T follicular helper cell (primary cell): Measurements from ENCODE around the gene TFIP11.
"Not testable (repeated sequence)": the region's sequence is repeated elsewhere in the genome, so short reads cannot be mapped to it uniquely, and the experiment has no call there.

ENCODE experiments used
- DNase-seq: peaks from one replicate; pipeline ENCODE4 v3.0.0-alpha.2; 2020; ENCODE audit warnings: low read depth

TFIP11 gene

DNA sequence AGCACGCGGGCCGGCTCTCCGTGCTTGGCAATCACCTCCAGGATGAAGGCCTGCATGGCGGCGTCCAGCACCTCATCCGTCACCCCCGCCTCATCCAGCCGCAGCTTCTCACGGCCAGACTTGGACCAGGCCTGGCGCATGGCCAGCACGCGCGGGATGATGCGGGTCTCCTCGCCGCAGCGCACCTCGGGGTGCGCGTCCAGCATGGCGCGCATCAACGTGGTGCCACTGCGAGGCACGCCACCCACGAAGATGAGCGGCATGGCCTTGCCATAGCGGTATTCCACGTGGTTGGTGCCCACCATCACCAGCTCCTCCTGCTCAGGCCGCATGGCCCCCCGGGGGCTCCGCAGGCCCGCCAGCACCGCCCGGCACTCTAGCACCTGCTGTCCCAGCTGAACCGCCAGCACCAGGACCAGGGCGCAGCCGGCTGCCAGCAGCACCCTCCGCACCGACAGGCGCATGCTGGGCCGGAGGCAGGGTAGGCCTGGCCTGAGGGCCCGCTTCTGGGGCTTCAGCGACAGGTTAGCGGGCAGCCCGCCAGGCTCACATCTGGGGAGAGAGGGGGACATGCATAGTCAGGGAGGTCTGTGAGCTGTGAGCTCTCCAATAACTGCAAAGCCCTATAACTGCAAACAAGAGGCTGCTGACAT, 29.0 kb upstream of the TFIP11 start:
- DNase-seq, result no peak

DNA sequence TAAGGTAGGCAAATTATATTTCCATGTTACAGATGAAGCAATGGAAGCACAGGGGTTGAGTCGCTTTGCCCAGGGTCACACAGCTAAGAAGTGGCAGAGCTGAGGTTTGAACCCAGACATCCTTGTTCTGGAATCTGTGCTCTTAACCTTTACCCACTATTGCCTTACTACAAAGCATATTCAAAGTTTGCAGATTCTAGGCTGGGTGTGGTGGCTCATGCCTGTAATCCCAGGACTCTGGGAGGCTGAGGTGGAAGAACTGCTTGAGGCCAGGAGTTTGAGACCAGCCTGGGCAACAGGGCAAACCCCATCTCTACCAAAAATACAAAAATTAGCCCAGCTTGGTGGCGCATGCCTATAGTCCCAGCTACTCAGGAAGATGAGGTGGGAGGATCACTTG, 27.8 kb upstream of the TFIP11 start:
- no peak for DNase-seq

DNA sequence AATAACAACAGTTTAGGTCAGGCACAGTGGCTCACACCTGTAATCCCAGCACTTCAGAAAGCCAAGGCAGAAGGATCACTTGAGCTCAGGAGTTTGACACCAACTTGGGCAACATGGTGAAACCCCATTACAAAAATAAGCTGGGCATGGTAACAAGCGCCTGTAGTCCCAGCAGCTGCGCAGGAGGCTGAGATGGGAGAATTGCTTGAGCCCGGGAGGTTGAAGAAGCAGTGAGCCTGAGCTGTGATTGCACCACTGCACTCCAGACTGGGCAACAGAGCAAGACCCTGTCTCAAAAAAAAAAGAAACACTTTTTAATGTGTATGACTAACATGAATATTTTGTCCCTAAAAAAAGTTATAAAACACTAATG, 24.5 kb upstream of the TFIP11 start:
- DNase-seq, result no peak

DNA sequence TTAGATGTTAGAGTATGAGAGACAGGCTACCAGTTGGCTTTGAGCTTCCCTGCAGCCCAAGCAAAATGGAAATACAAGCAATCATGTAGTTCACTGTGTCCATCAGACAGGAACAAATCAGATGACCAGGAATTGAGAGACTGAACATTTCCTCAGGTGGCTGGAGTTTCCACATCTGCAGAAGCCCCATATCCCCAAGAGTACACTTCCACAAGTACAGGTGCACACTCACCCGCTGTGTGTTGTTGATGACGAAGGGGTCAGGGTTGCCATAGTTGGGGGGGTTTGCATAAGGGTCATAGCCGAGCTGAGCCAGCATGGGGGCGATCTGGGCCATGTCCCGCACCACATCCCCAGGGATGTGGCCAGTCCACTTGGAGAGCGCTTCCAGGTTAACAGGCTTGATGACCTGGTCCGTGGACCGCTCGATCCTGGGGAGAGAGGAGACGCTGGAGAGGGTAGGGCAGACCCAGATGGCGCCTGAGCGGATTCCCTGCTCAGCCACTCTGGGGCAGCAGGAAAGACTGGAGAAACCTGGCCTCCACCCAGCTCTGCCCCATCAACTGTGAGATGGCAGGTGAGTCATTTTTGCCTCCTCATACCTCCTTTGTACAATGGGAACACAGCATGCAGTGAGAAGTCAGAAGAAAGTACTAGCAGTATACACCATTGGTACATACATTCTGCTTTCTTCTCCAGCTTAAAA, 23.9 kb upstream of the TFIP11 start:
- no peak for DNase-seq

DNA sequence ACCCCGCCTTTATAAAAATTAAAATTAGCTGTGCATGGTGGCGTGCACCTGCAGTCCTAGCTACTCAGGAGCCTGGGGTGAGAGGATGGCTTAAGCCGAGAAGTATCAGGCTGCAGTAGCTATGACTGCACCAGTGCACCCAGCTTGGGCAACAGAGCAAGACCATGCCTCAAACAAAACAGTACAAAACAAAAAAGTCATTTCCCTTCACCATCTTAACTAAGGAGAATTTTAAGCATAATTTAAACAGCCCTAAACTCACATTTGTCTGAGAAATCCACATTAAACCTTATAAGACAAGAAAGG, 23.3 kb upstream of the TFIP11 start:
- DNase-seq, result no peak

DNA sequence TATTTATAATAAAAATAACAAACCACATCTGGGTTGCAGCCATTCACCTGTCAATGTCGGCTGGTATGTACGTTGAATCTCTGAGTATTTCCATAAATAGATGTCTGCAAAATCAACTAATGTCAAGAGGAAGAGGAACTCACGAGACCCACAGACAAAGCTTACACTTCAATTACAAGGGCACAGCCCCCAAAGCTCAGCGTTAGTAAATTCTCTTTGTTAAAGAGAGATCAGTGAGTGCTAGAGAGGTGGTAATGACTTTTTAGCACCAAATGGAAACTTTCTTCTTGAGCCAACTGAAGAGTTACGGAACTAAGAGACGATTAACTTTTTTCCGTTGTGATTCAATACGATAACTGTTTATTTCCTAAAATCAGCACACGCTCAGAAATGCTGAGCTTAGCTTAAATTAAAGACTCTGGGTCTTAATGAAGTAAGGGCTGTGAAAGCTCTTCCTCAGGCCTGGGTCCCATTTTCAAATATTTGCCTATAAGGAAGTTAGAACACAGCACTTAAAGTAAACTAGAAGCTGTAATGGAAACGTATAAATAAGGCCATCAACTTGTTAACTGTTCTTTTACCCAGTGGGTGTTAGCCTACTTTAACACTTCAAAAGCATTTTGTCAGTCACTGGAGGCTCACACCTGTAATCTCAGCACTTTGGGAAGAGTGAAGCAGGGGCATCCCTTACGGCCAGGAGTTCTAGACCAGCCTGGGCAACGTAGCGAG, 22.8 kb upstream of the TFIP11 start:
- DNase-seq, result no peak

DNA sequence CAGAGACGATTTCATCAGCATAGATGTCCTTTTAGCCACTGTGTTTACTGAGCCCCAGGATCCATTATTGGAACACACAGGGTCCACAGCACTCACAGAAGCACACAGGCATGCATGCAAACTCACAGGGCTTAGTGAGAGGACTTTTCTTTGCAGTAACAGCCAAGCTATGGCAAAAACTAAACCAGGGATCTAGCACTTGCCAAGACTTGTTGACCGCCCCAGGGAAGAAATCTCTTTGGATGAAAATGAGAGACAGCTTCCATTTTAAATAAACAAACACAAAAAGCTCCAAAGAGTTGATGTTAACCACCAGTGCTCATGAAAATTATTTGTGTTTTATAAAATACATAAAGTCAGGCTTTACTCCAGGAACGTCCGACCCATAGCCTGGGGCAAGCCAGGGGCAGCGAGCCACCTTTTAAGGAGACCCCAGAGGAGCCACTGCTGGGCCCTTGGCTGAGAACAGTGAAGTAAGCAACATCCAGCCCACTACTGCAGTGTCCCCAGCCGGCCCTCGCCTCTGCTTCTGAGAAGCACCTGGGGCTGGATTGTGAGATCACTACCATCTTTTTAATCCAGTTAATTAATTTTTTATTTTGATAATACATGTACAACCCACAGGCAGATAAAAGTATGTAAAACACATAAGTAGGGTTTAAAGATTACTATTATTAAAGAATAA, 22.0 kb upstream of the TFIP11 start:
- no peak for DNase-seq

DNA sequence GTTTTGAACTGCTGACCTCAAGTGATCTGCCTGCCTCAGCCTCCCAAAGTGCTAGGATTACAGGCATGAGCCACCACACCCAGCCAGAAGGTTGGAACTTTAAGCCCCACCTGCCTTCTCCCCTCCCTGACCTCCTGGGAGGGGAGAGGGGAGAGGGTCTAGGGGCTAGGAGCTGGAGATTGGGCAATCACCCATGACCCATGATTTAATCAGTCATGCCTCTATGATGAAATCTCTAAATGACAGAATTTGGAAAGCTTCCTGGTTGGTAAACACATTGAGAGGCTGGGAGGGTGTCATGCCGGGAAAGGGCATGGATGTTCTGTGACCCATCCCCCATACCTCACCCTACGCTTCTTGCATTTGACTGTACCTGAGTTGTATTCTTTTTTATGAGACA, 17.1 kb upstream of the TFIP11 start:
- no peak for DNase-seq

DNA sequence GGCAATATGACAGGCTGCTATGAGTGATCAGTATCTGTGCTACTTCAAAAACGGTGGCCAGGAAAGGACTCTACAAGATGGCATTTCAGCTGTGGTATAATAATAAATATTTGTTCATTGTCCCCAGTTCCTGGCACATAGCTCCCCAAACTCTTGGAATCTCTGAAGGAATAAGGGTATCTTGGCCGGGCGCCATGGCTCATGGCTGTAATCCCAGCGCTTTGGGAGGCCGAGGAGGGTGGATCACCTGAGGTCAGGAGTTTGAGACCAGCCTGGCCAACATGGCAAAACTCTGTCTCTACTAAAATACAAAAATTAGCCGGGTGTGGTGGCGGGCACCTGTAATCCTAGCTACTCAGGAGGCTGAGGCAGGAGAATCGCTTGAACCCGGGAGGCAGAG, 16.2 kb upstream of the TFIP11 start:
- DNase-seq, result not testable (repeated sequence)

DNA sequence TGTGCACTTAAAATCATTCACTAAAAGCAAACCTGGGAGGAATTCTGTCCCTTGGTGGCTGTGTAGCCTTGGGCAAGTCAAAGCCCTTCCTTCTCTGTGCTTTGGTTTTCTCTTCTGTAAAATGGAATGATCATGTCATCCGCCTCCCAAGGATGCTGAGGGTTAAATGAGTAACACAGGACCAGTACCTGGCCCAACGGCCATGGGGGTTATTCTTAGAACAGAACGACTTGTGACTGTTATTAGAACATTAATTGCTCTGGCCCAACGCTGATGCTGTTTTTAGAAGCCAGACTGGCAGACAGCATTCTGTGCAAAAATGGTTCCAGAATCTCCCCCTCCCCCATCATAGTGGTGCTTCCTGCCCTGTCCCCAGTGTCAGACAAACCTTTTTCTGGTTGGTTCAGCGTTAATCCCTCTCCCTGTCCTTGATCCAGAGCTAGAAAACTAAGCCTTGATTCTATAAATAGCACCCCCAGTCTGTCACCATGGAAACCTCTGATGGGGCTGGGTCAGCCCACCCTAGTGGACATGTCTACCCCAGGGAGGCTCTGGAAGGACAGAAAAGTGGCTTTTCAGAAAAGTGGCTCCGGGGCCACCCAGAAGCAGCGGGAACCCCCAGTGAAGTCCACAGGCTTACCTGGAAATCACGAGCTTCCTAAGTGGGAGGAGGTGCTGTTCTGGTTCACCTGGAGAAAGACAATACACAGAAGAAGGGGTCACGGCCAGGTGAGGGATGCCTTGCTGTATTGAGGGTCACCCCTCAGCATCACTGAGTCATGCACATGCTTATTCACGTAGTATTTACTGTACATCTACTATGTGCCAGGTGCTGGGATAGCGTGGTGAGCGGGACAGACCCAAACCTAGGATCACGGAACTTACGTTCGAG, 15.5 kb upstream of the TFIP11 start:
- no peak for DNase-seq

DNA sequence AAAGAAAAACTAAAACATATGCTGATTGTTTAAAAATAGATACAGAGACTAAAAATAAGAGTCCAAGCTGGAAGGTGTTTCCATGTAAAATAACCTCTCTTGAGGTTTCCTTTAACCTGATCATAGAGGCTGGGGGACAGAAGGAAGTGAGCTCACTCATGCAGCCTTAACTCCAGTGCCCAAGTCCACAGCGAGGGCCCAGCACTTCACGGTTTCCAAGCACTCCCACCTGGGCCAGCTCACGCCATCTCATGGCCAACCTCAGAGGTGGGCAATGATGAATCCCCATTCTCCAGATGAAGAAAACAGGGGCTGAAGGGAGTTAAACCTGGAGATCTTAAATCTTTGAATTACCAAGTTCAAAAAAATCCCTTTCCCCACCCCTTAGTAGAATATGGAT, 14.9 kb upstream of the TFIP11 start:
- DNase-seq, result no peak

DNA sequence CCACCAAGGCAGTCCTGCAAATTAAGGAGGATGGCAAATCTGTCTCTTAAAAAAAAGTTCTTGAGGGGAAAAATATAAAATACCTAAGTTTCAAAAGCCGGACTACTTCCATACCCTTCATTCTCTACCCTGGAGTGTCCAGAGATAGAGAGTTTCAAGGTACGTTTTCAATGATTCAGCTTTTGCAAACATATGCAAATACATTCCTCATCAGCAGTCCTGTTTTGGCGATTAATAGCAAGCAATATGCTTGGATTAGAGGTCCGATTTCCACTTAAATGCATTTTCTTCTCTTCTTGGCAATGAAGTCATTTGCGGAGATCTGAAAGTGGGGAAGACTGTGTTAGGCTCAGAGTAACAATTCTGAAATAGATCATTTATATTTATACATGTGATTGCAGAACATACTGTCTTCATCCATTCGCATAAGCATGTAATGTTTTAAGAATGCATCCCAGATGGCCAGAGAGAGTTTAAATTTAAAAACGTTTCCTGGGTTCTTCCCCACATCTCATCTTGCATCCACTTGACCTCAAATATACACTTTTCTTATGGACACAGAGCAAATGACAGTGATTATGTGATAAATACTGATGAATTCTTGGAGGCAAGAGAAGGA, 13.8 kb upstream of the TFIP11 start:
- DNase-seq, result no peak

DNA sequence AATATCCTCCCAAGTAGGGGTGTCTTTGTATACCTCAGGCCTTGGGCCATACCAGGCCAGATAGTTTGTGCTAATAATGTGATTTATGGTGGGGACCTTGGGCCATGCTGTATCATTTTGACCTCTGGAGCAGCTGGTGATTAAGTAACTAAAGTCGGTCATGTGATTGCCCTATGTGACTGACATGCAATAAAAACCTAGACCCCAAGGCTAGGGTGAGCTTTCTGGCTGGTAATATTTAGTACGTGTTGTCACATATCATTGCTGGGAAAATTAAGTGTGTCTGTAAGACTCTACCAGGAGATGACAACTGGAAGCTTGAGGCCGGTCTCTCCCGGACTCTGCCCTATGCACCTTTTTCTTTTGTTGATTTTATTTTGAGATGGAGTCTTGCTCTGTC, 12.6 kb upstream of the TFIP11 start:
- no peak for DNase-seq

DNA sequence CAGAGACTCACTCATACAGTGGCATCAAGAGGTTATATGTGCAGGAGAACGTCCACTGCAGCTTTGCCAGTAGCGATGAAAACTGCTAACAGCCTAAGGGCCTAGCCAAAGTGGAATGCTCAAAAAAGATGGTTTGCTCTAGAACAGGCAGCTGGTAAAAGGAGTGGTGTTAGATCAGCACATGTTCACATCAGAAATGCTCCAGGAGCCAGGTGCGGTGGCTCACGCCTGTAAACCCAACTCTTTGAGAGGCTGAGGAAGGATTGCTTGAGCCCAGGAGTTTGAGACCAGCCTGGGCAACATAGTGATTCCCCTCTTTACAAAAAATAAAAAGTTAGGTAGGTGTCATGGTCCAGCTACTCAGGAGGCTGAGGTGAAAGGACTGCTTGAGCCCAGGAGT, 10.3 kb upstream of the TFIP11 start:
- DNase-seq, result no peak

DNA sequence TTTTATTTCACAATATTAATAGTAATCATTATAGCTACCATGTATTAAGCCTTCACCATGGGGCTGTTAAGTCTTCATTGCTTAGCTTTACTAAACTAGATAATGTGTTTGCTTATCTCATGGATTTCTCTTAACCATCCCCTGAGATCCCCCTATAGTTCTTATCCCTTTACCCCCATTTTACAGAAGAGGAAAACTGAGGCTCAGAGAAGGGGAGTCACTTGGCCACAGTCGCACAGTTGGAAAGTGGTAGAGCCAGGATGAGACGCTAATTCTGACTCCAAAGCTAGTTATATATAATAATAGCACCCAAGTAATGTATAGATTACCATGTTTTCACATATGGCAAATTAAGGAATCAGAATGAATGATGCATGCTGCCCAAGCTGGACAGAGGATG, 9.7 kb upstream of the TFIP11 start:
- DNase-seq, result no peak

DNA sequence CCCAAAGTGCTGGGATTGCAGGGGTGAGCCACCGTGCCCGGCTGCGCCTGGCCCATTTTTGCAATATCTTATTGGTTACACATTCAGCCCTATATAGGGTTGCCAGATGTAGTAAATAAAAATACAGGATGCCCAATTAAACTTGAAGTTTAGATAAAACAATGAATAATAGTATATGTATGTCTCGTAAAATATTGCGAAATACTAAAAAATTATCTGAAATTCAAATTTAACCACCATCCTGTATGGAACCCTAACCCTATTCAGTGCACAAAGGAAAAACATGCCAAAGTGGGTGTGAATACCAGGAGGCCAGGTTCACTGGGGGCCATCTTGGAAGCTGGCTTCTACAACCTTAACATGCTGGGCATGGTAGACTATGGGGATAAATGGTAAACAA, 5.2 kb upstream of the TFIP11 start:
- DNase-seq, result no peak

DNA sequence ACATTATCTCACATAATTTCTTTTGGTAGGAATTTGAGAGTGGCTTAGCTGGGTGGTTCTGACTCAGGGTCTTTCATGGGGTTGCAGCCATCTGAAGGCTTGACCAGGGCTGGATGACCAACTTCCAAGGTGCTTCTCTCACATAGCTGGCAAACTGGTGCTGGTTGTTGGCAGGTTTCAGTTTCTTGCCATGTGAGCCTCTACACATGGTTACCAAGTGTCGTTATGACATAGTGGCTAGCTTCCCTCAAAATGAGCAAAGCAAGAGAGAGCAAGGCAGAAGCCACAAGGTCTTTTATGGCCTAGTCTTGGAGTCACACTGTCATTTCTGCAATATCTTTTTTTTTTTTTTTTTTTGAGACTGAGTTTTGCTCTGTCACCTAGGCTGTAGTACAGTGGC, 4.2 kb upstream of the TFIP11 start:
- DNase-seq, result no peak

DNA sequence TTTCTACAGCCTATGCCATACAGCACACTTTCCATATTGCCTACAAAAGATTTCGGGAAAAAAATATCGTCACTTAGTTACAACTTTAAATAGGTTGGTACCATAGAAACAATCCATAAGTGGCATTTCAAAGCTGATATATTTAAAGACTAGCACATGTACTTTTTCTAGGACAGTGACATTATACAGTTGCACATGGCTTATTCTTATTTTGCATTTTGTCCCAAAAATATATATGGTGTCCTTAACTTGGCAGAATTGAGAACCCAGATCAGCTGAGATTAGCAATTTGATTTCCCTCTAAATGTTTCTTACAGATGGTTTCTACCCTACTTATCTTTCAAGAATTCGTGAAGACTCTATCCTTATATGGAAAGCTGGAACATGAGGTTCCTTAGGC, 3.7 kb upstream of the TFIP11 start:
- no peak for DNase-seq

DNA sequence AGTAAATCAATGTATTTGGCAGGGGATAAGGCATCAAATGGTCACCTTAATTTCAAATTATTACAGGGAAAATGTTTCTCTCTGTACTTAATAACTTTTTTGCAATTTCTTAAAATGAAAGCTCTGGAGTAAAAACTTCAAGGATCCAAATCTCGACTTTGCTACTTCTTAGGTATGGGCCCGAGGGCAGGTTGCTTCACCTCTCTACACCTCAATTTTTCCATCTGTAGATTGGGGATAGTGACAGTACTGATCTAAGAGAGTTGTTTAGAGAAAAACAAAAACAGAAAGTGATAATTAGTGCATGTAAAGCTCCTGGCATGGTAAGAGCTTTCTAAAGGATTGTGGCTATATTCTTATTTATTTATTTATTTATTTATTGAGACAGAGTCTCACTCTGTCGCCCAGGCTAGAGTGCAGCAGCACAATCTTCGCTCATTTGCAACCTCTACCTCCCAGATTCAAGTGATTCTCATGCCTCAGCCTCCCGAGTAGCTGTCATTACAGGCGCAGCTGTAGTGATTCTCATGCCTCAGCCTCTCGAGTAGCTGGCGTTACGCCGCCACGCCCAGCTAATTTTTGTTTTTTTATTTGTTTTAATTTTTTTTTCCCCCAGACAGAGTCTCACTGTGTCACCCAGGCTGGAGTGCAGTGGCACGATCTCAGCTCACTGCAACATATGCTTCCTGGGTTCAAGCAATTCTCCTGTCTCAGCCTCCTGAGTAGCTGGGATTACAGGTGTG, 2.3 kb upstream of the TFIP11 start:
- DNase-seq, result no peak

DNA sequence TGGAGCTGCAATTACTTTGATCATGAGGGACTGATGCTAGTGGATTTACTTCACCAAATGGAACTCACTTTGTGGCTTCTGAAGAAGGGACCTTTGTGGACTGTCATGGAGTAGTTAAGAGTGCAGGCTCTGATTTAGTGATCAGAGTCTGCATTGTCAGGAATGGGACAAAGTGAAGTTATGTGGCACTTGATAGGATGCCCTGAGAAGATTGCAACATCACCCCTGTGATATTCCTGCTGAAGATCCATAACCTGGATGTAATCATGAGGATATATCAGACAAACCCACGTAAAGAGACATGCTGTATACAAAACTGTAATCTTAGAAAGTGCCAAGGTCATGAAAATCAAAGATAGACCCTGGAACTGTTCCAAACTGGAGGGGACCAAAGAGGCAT, 1.6 kb upstream of the TFIP11 start:
- no peak for DNase-seq

DNA sequence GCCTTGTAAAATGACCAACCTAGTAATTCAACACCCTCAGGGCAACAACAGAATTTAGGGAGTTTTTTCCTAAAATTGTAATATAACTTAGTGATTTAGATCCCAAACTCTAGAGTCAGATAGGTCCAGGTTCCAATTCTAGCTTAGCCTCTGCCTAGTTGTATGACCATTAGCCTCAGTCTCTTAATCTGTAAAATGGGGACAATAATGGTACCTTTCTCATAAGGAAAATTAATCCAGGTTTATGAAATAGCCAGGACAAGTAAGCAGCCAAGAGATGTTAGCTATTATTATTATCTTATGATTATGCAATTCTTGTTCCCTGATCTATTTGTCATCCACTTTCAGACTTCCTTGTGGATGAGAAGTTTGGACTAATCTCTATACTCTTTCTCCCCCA, 4.1 kb downstream of the TFIP11 start:
- DNase-seq, result no peak
